ENCODE results near the gene C16orf92. TPM values are rescaled to one million over a fixed set of nuclear protein-coding genes. Genes with fewer than 3 reads are reported as not detected.

The C16orf92 gene
- total and polyA plus RNA-seq, 2 of the 8 experiments (the other 6 are each of a cell fraction or from before 2014, with no cell fraction given): not detected

- FAIRE-seq: no peak
- Histone ChIP-seq H4K5ac (ENCODE audit: insufficient read length, low read depth, low read length) (no peak within 1 kb of the TSS), H3K23ac (ENCODE audit: insufficient read length) (no peak within 1 kb of the TSS), H3K56ac (replicated peaks; ENCODE audit: insufficient read length, low read depth, low read length) (no peak within 1 kb of the TSS), H3K79me1 (ENCODE audit: low read depth, low read length) (no peaks in the 10 kb centered on the region), H3K9me3 (ENCODE audit: insufficient read depth in 2 of 2, low read depth in 1 of 2, low read length in 1 of 2) (no peaks in the 10 kb centered on the region), H3K27me3 (replicated peaks in 1 of 4; ENCODE audit: control insufficient read depth in 3 of 4, extremely low read depth in 1 of 4, insufficient read depth in 3 of 4, low read length in 3 of 4) (peaks cover 0 to 23% (median 13%) of the 10 kb centered on the region in 4 experiments; a peak in 5 of 7 replicates), H2AFZ (ENCODE audit: low read length) (no peak within 1 kb of the TSS; the same call in 1 of the 2 replicates), H3K27ac (ENCODE audit: low read depth, low read length) (no peak within 1 kb of the TSS), H2BK12ac (ENCODE audit: low read depth, low read length) (peak within 1 kb of the TSS; percentile 68; the same call in 1 of the 2 replicates), H3K4ac (replicated peaks; ENCODE audit: insufficient read length, low read depth, low read length) (no peak within 1 kb of the TSS), H4K91ac (replicated peaks; ENCODE audit: insufficient read length, low read length) (peak within 1 kb of the TSS; percentile 85), H3K4me2 (ENCODE audit: insufficient read depth in 1 of 2, low read depth in 2 of 2, low read length in 2 of 2) (peak within 1 kb of the TSS; percentile 77 to 96), H4K20me1 (replicated peaks in 1 of 2; ENCODE audit: control insufficient read depth in 1 of 2, insufficient read depth in 2 of 2, low read length in 2 of 2) (peaks cover 1 to 6% of the 10 kb centered on the region in 2 experiments), H2AK5ac (ENCODE audit: low read depth, low read length) (0 out of 2 replicates have a peak within 1 kb of the TSS, but pooled peaks have one; percentile 13), H3K18ac (ENCODE audit: extremely low read depth, low read length) (no peak within 1 kb of the TSS; the same call in 1 of the 2 replicates), H3K4me3 (ENCODE audit: extremely low read depth in 1 of 4, insufficient read depth in 2 of 4, low read depth in 3 of 4, low read length in 4 of 4) (peak within 1 kb of the TSS; percentile 45 to 79 (median 74)), H3K4me1 (replicated peaks in 1 of 4; ENCODE audit: control insufficient read depth in 3 of 4, insufficient read depth in 4 of 4, low read length in 3 of 4) (peaks cover 0 to 19% (median 13%) of the 10 kb centered on the region in 4 experiments; a peak in 6 of 7 replicates), H2BK120ac (replicated peaks; ENCODE audit: low read depth, low read length) (peak within 1 kb of the TSS; percentile 54), H3K79me2 (ENCODE audit: control insufficient read depth in 1 of 2, insufficient read depth in 2 of 2, low read length in 2 of 2) (no peaks in the 10 kb centered on the region), H2BK20ac (ENCODE audit: low read length) (no peak within 1 kb of the TSS), H2BK5ac (ENCODE audit: low read depth, low read length) (peak within 1 kb of the TSS; percentile 24; the same call in 1 of the 2 replicates), H3K9ac (replicated peaks in 1 of 4; ENCODE audit: extremely low read depth in 1 of 4, low read depth in 3 of 4, low read length in 3 of 4) (peak within 1 kb of the TSS in 1 of 4 experiments; percentile 36; a peak in 1 of 7 replicates), H3K36me3 (ENCODE audit: control insufficient read depth in 2 of 4, insufficient read depth in 4 of 4, low read length in 3 of 4) (peaks cover 0 to 2% (median 0%) of the 10 kb centered on the region in 4 experiments; a peak in 1 of 8 replicates), H3K23me2 (ENCODE audit: low read depth, low read length) (peaks cover 16% of the 10 kb centered on the region), H4K8ac (ENCODE audit: extremely low read depth, insufficient read depth, low read length) (no peak within 1 kb of the TSS; the same call in 1 of the 2 replicates), H2BK15ac (ENCODE audit: low read length) (peak within 1 kb of the TSS; percentile 31; the same call in 1 of the 2 replicates), H3K14ac (ENCODE audit: insufficient read length) (no peak within 1 kb of the TSS)
- ChIA-PET POLR2A (ENCODE audit: partially characterized antibody) (interaction anchor here (0.7 to 2.6 kb wide), 6 partner anchors 10 to 198 kb away, joined by 3 to 10 read pairs (median 4); partner anchors contain the start of genes HIRIP3 and TLCD3B), CTCF (ENCODE audit: partially characterized antibody) (interaction anchor here (1.2 to 3.1 kb wide), 2 partner anchors 11 to 163 kb away, joined by 3 to 10 read pairs; no protein-coding TSS in a partner anchor)
- peak in 1 of 2 experiments; percentile 81 for DNase-seq (ENCODE audit: low read depth in 1 of 2, low spot score in 2 of 2)
- TF ChIP-seq MAX (IDR thresholded peaks at IDR 0.05) (peak; percentile 65; the same call in 1 of the 2 replicates), EGR1 (IDR thresholded peaks at IDR 0.05; ENCODE audit: borderline replicate concordance, low read depth, low read length) (peak; percentile 73; the same call in 1 of the 2 replicates), CEBPB (IDR thresholded peaks at IDR 0.05; ENCODE audit: low read depth, low read length) (no peak), BACH1 (IDR thresholded peaks at IDR 0.05; ENCODE audit: low read length) (0 out of 2 replicates have a peak, but pooled peaks have one; percentile 29), YY1 (IDR thresholded peaks at IDR 0.05; ENCODE audit: low read depth, low read length) (peak; percentile 46; the same call in 1 of the 2 replicates), SIN3A (conservative IDR thresholded peaks at IDR 0.05 in 1 of 2, IDR thresholded peaks at IDR 0.05 in 1 of 2; ENCODE audit: low read depth in 1 of 2, low read length in 2 of 2) (peak in 1 of 2 experiments; percentile 18; a peak in 1 of 4 replicates), RBBP5 (IDR thresholded peaks at IDR 0.05; ENCODE audit: borderline replicate concordance, low read depth, low read length) (peak; percentile 50), TCF12 (IDR thresholded peaks at IDR 0.05; ENCODE audit: low read depth, low read length) (no peak), KDM4A (IDR thresholded peaks at IDR 0.05; ENCODE audit: low read depth, low read length, severe bottlenecking) (peak; percentile 69), JUN (IDR thresholded peaks at IDR 0.05; ENCODE audit: low read depth, low read length) (no peak)
- WGBS, 2 experiments (ENCODE audit: extremely low coverage in 1 of 2, insufficient coverage in 1 of 2, insufficient read length in 1 of 2, insufficient replicate concordance in 2 of 2, low coverage in 1 of 2, low lambda C conversion rate in 2 of 2, missing lambda C conversion rate in 1 of 2): 0% methylated on average over 9 of the region's 99 CpGs; no CpG with 5 or more reads in 1 of the 2 experiments
These were observed 11.9 kb upstream of the C16orf92 start, which contains the start of gene DOC2A for GRCh38 chr16:30010844-30011713. Gene DOC2A (minus strand): TSS chr16:30011027. CDS start chr16:30010222, 805 bp downstream.

Measured in H1 (cell line).